ENCODE results near the gene ADGRL3. TPM values are rescaled to one million over a fixed set of nuclear protein-coding genes. Genes with fewer than 3 reads are reported as not detected.

The ADGRL3 gene
- total RNA-seq, 4 donors from 2014 or later: 2.2 to 10.0 (median 4.6) TPM

DNA sequence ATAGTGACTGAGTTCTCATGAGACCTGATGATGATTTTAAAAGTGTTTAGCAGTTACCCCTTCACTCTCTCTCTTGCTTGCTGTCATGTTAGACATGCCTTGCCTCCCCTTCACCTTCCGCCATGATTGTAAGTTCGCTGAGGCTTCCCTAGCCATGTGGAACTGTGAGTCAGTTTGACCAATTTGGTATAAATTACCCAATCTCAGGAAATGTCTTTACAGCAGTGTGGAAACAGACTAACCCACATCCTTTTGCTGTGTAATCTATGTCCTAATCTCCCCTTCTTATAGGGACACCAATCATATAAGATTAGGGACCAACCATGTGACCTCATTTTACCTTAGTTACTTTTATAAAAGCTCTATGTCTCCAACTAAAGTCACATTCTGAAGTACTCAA is 677.8 kb downstream of the ADGRL3 start:
- Histone ChIP-seq H3K4me1 (no peaks in the 10 kb centered on the region), H3K36me3 (no peaks in the 10 kb centered on the region), H3K4me3 (no peak overlapping the region), H3K9me3 (no peaks in the 10 kb centered on the region), H3K27me3 (no peaks in the 10 kb centered on the region), H3K27ac (no peak overlapping the region)
- in situ Hi-C loops (cut with MboI; ENCODE audit: low pct_ligation_motif_present in 1 of 4, low pct_unique_long_range_greater_than_20kb in 1 of 4, low sequenced_read_pairs in 3 of 4): no loop called here
- 74 to 90% methylated on average over 2 of the region's 2 CpGs for WGBS, 2 donors (ENCODE audit: low coverage in 1 of 2)
- intact Hi-C loops (cut with DNase I; ENCODE audit: low total_unique reads): no loop called here
- TF ChIP-seq POLR2AphosphoS5 (IDR thresholded peaks at IDR 0.05): no peak
- TF ChIP-seq CTCF (IDR thresholded peaks at IDR 0.05): no peak
- TF ChIP-seq EP300 (IDR thresholded peaks at IDR 0.05; ENCODE audit: low read depth): no peak
- no peak for DNase-seq

- H3K4me3 ChIP-seq: no peak overlapping the region
- WGBS, 2 donors (ENCODE audit: low coverage in 1 of 2): 75 to 96% methylated on average over 2 of the region's 2 CpGs
- H3K27me3 ChIP-seq: no peaks in the 10 kb centered on the region
- TF ChIP-seq CTCF (IDR thresholded peaks at IDR 0.05) (no peak), EP300 (IDR thresholded peaks at IDR 0.05; ENCODE audit: low read depth) (no peak), POLR2AphosphoS5 (IDR thresholded peaks at IDR 0.05) (no peak), POLR2A (IDR thresholded peaks at IDR 0.05) (no peak)
- H3K27ac ChIP-seq: no peak overlapping the region
- in situ Hi-C loops (cut with MboI; ENCODE audit: low pct_ligation_motif_present in 1 of 4, low pct_unique_long_range_greater_than_20kb in 1 of 4, low sequenced_read_pairs in 3 of 4): no loop called here
- H3K4me1 ChIP-seq: peaks cover 0 to 9% (median 0%) of the 10 kb centered on the region in 4 donors
- H3K9me3 ChIP-seq: no peaks in the 10 kb centered on the region
- no peak for DNase-seq
- intact Hi-C loops (cut with DNase I; ENCODE audit: low total_unique reads): no loop called here
- H3K36me3 ChIP-seq: no peaks in the 10 kb centered on the region
Observed at GRCh38 chr4:61882381-61882780, 682.3 kb downstream of the ADGRL3 start.

GRCh38 chr4:61886131-61886530 is 686.0 kb downstream of the ADGRL3 start:
- intact Hi-C loops (cut with DNase I; ENCODE audit: low total_unique reads): no loop called here
- 53 to 60% methylated on average over 1 of the region's 1 CpG for WGBS, 2 donors (ENCODE audit: low coverage in 1 of 2)
- DNase-seq: peak; percentile 10
- H3K4me1 ChIP-seq: peaks cover 0 to 9% (median 0%) of the 10 kb centered on the region in 4 donors
- H3K27ac ChIP-seq: peak overlapping the region; percentile 31 to 61 (median 50)
- no peaks in the 10 kb centered on the region for H3K9me3 ChIP-seq
- no peaks in the 10 kb centered on the region for H3K36me3 ChIP-seq
- no peaks in the 10 kb centered on the region for H3K27me3 ChIP-seq
- in situ Hi-C loops (cut with MboI; ENCODE audit: low pct_ligation_motif_present in 1 of 4, low pct_unique_long_range_greater_than_20kb in 1 of 4, low sequenced_read_pairs in 3 of 4): no loop called here
- H3K4me3 ChIP-seq: peak overlapping the region in 1 of 4 donors; percentile 33
- TF ChIP-seq POLR2AphosphoS5 (IDR thresholded peaks at IDR 0.05) (no peak), POLR2A (IDR thresholded peaks at IDR 0.05) (no peak), CTCF (IDR thresholded peaks at IDR 0.05) (no peak), EP300 (IDR thresholded peaks at IDR 0.05; ENCODE audit: low read depth) (no peak)

GRCh38 chr4:61889117-61889516 is 689.0 kb downstream of the ADGRL3 start:
- Histone ChIP-seq H3K27ac (no peak overlapping the region), H3K36me3 (no peaks in the 10 kb centered on the region), H3K9me3 (no peaks in the 10 kb centered on the region), H3K4me1 (peaks cover 0 to 9% (median 0%) of the 10 kb centered on the region in 4 donors), H3K27me3 (no peaks in the 10 kb centered on the region), H3K4me3 (no peak overlapping the region)
- intact Hi-C loops (cut with DNase I; ENCODE audit: low total_unique reads) (no loop called here), in situ Hi-C loops (cut with MboI; ENCODE audit: low pct_ligation_motif_present in 1 of 4, low pct_unique_long_range_greater_than_20kb in 1 of 4, low sequenced_read_pairs in 3 of 4) (no loop called here)
- no peak for DNase-seq
- no peak for TF ChIP-seq POLR2A (IDR thresholded peaks at IDR 0.05)
- TF ChIP-seq POLR2AphosphoS5 (IDR thresholded peaks at IDR 0.05): no peak
- no peak for TF ChIP-seq EP300 (IDR thresholded peaks at IDR 0.05; ENCODE audit: low read depth)
- no peak for TF ChIP-seq CTCF (IDR thresholded peaks at IDR 0.05)
- 90 to 100% methylated on average over 1 of the region's 1 CpG for whole genome bisulfite sequencing, 2 donors (ENCODE audit: low coverage in 1 of 2)

Data from transverse colon (tissue), 4 donors.